ENCODE data around the gene VRTN. TPM values are rescaled to one million over a fixed set of nuclear protein-coding genes. Genes with fewer than 3 reads are reported as not detected.

Gene VRTN
- total and polyA plus RNA-seq, 9 of the 15 experiments (the other 6 are each of a cell fraction or from before 2014, with no cell fraction given): 0.05 to 0.09 (median 0.06) TPM; not detected in 6

GRCh38 chr14:74302634-74303569, 45.4 kb upstream of the VRTN start, which contains the start of gene ABCD4 (continued):
- TF ChIP-seq ARID3B (CRISPR knock-in tag; IDR thresholded peaks at IDR 0.05; ENCODE audit: borderline replicate concordance) (no peak), POLR2B (IDR thresholded peaks at IDR 0.05; ENCODE audit: low read depth, partially characterized antibody) (peak; percentile 70), NCOA1 (IDR thresholded peaks at IDR 0.05; ENCODE audit: low read depth) (no peak), ZFP91 (CRISPR knock-in tag; IDR thresholded peaks at IDR 0.05) (no peak), KAT2B (IDR thresholded peaks at IDR 0.05; ENCODE audit: low read depth, low read length) (no peak), IRF9 (tag; IDR thresholded peaks at IDR 0.05) (no peak), TSC22D4 (tag; IDR thresholded peaks at IDR 0.05) (no peak), FOXM1 (IDR thresholded peaks at IDR 0.05; ENCODE audit: low read depth) (no peak), FOXM1 (CRISPR knock-in tag; IDR thresholded peaks at IDR 0.05; ENCODE audit: low read depth) (no peak), HNRNPL (IDR thresholded peaks at IDR 0.05; ENCODE audit: low read depth, low read length) (no peak), ZNF699 (CRISPR knock-in tag; IDR thresholded peaks at IDR 0.05; ENCODE audit: insufficient replicate concordance) (no peak)
- TF ChIP-seq, protein P1, sequence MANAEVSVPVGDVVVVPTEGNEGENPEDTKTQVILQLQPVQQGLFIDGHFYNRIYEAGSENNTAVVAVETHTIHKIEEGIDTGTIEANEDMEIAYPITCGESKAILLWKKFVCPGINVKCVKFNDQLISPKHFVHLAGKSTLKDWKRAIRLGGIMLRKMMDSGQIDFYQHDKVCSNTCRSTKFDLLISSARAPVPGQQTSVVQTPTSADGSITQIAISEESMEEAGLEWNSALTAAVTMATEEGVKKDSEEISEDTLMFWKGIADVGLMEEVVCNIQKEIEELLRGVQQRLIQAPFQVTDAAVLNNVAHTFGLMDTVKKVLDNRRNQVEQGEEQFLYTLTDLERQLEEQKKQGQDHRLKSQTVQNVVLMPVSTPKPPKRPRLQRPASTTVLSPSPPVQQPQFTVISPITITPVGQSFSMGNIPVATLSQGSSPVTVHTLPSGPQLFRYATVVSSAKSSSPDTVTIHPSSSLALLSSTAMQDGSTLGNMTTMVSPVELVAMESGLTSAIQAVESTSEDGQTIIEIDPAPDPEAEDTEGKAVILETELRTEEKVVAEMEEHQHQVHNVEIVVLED (CRISPR knock-in tag; IDR thresholded peaks at IDR 0.05): no peak
- TF ChIP-seq, protein P2, sequence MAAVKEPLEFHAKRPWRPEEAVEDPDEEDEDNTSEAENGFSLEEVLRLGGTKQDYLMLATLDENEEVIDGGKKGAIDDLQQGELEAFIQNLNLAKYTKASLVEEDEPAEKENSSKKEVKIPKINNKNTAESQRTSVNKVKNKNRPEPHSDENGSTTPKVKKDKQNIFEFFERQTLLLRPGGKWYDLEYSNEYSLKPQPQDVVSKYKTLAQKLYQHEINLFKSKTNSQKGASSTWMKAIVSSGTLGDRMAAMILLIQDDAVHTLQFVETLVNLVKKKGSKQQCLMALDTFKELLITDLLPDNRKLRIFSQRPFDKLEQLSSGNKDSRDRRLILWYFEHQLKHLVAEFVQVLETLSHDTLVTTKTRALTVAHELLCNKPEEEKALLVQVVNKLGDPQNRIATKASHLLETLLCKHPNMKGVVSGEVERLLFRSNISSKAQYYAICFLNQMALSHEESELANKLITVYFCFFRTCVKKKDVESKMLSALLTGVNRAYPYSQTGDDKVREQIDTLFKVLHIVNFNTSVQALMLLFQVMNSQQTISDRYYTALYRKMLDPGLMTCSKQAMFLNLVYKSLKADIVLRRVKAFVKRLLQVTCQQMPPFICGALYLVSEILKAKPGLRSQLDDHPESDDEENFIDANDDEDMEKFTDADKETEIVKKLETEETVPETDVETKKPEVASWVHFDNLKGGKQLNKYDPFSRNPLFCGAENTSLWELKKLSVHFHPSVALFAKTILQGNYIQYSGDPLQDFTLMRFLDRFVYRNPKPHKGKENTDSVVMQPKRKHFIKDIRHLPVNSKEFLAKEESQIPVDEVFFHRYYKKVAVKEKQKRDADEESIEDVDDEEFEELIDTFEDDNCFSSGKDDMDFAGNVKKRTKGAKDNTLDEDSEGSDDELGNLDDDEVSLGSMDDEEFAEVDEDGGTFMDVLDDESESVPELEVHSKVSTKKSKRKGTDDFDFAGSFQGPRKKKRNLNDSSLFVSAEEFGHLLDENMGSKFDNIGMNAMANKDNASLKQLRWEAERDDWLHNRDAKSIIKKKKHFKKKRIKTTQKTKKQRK (IDR thresholded peaks at IDR 0.05; ENCODE audit: borderline replicate concordance, low read depth, low read length): no peak
- TF ChIP-seq, protein P3, sequence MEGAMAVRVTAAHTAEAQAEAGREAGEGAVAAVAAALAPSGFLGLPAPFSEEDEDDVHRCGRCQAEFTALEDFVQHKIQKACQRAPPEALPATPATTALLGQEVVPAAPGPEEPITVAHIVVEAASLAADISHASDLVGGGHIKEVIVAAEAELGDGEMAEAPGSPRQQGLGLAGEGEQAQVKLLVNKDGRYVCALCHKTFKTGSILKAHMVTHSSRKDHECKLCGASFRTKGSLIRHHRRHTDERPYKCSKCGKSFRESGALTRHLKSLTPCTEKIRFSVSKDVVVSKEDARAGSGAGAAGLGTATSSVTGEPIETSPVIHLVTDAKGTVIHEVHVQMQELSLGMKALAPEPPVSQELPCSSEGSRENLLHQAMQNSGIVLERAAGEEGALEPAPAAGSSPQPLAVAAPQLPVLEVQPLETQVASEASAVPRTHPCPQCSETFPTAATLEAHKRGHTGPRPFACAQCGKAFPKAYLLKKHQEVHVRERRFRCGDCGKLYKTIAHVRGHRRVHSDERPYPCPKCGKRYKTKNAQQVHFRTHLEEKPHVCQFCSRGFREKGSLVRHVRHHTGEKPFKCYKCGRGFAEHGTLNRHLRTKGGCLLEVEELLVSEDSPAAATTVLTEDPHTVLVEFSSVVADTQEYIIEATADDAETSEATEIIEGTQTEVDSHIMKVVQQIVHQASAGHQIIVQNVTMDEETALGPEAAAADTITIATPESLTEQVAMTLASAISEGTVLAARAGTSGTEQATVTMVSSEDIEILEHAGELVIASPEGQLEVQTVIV (CRISPR knock-in tag; IDR thresholded peaks at IDR 0.05; ENCODE audit: borderline replicate concordance): no peak
